Osteocyte (in vitro differentiated cells): ENCODE measurements around the gene ADAMTS7. TPM values are rescaled to one million over a fixed set of nuclear protein-coding genes. Genes with fewer than 3 reads are reported as not detected.
"Not testable (repeated sequence)": the region's sequence is repeated elsewhere in the genome, so short reads cannot be mapped to it uniquely, and the experiment has no call there.

ENCODE experiments used
- DNase-seq: peaks from one replicate; pipeline ENCODE4 v3.0.0; 2021; ENCODE audit warnings: mixed read lengths; ENCODE audit not compliant: unreplicated experiment; ENCODE audit errors: extremely low spot score
- H3K27ac Mint-ChIP-seq: one replicate; pipeline ENCODE4 v1.8.0; 2021; ENCODE audit warnings: mild to moderate bottlenecking, mixed read lengths; ENCODE audit not compliant: unreplicated experiment
- H3K27me3 Mint-ChIP-seq: one replicate; pipeline ENCODE4 v1.8.0; 2021; ENCODE audit warnings: mixed read lengths; ENCODE audit not compliant: unreplicated experiment
- H3K36me3 Mint-ChIP-seq: one replicate; pipeline ENCODE4 v1.8.0; 2021; ENCODE audit warnings: mixed read lengths; ENCODE audit not compliant: unreplicated experiment
- H3K4me1 Mint-ChIP-seq: one replicate; pipeline ENCODE4 v1.8.0; 2021; ENCODE audit warnings: mixed read lengths; ENCODE audit not compliant: unreplicated experiment
- H3K4me3 Mint-ChIP-seq: one replicate; pipeline ENCODE4 v1.8.0; 2021; ENCODE audit warnings: mild to moderate bottlenecking, moderate library complexity, mixed read lengths; ENCODE audit not compliant: unreplicated experiment
- H3K9me3 Mint-ChIP-seq: one replicate; pipeline ENCODE4 v1.8.0; 2021; ENCODE audit warnings: mixed read lengths; ENCODE audit not compliant: unreplicated experiment
- total RNA-seq: library from RNA; stranded (reverse); gene quantifications from 2 replicates; pipeline ENCODE4 v1.2.1, GENCODE V29; 2021
- TF ChIP-seq, protein P1 (sequence below): fragments of 200-600 bp; sonication (generic); IDR thresholded peaks from 2 replicates; pipeline ENCODE4 v1.5.0; 2021; ENCODE audit warnings: antibody characterized with exemption, mild to moderate bottlenecking, moderate library complexity

ADAMTS7 gene
- total RNA-seq, 1 donor from 2014 or later = 193 TPM

DNA sequence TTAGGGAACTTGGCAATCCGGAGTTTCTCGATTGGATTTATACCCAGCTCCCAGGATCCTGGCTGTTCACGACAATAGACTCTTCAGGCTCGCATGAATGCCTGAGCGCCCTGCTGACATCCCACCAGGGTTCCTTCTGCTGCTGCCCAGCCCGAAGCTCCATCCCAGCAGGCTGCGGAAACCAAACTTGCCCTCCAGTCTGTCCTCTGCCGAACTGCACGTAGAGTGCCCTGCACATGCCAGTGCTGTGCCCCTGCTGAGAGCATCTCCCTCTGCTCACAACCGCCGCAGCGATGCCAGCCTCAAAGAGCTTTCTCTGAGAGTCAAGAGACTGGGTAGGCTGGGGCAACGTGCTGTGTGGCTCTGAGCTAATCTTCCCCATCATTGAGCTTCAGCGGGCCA is 6.9 kb downstream of the ADAMTS7 start:
- TF ChIP-seq, protein P1, sequence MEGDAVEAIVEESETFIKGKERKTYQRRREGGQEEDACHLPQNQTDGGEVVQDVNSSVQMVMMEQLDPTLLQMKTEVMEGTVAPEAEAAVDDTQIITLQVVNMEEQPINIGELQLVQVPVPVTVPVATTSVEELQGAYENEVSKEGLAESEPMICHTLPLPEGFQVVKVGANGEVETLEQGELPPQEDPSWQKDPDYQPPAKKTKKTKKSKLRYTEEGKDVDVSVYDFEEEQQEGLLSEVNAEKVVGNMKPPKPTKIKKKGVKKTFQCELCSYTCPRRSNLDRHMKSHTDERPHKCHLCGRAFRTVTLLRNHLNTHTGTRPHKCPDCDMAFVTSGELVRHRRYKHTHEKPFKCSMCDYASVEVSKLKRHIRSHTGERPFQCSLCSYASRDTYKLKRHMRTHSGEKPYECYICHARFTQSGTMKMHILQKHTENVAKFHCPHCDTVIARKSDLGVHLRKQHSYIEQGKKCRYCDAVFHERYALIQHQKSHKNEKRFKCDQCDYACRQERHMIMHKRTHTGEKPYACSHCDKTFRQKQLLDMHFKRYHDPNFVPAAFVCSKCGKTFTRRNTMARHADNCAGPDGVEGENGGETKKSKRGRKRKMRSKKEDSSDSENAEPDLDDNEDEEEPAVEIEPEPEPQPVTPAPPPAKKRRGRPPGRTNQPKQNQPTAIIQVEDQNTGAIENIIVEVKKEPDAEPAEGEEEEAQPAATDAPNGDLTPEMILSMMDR = no peak
- peaks cover 8% of the 10 kb centered on the region for H3K36me3 Mint-ChIP-seq
- H3K4me1 Mint-ChIP-seq = peaks cover 58% of the 10 kb centered on the region
- peak overlapping the region; percentile 42 for H3K4me3 Mint-ChIP-seq
- H3K9me3 Mint-ChIP-seq = no peaks in the 10 kb centered on the region
- peak overlapping the region; percentile 84 for H3K27ac Mint-ChIP-seq
- DNase-seq = peak; percentile 90
- H3K27me3 Mint-ChIP-seq = no peaks in the 10 kb centered on the region

DNA sequence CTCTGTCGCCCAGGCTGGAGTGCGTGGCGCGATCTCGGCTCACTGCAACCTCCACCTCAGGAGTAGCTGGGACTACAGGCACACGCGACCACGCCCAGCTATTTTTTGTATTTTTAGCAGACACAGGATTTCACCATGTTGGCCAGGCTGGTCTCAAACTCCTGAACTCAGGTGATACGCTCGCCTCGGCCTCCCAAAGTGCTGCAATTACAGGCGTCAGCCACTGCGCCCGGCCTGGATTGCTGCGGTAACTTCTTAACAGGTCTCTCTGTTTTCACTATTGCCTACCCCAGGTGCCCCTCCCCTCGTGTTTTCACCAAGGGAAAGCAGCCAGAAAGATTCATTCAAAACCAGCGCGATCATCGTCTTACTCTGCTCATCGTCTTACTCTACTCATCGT is 10.5 kb downstream of the ADAMTS7 start:
- Mint-ChIP-seq H3K36me3 (peaks cover 20% of the 10 kb centered on the region), H3K4me3 (no peak overlapping the region), H3K27ac (no peak overlapping the region), H3K9me3 (no peaks in the 10 kb centered on the region), H3K4me1 (peaks cover 63% of the 10 kb centered on the region), H3K27me3 (no peaks in the 10 kb centered on the region)
- TF ChIP-seq, protein P1 = no peak
- DNase-seq = no peak

DNA sequence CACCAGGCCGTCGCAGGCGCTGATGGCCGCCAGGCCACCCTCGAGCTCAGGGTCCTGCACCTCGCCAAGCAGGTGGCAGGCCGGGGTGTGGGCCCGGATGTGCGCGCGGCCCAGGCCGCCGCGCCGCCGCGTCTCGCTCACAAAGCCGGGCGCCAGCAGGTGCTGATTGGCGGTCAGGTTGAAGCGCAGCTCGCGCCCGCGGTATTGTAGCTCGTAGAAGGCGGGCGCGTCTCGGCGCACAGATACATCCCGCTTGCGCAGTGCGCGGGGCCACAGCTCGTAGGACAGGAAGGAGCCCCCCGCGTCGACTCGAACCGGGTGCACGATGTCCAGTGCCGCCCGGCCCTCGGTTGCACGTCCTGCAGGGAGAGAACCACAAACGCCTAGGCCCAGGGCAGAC is 11.1 kb downstream of the ADAMTS7 start:
- H3K4me3 Mint-ChIP-seq = no peak overlapping the region
- peaks cover 58% of the 10 kb centered on the region for H3K4me1 Mint-ChIP-seq
- no peaks in the 10 kb centered on the region for H3K9me3 Mint-ChIP-seq
- H3K36me3 Mint-ChIP-seq = peaks cover 21% of the 10 kb centered on the region
- TF ChIP-seq, protein P1 = no peak
- no peak for DNase-seq
- no peak overlapping the region for H3K27ac Mint-ChIP-seq
- no peaks in the 10 kb centered on the region for H3K27me3 Mint-ChIP-seq

DNA sequence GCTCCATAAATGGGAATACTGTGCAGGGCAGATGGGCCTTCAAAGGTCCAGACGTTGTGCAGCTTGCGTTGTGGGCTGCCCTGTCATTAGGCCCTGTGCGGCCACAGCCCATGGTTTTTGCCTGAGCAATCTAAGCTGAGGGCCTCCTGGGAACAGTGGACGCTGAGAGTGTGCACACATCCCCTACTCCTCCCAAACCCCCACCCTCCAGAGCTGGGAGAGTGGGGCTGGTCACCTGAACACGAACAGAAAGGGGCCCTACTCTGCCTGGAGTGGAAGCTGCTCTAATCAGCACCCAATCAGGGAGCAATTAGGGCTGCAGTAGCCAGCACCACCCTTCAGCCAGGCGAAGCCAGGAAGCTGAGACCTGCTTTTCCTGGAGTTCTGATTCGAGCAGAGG is 12.2 kb downstream of the ADAMTS7 start:
- DNase-seq, H3K4me3 Mint-ChIP-seq, H3K27ac Mint-ChIP-seq, H3K27me3 Mint-ChIP-seq, H3K9me3 Mint-ChIP-seq: not testable (repeated sequence)
- Mint-ChIP-seq H3K4me1 (peaks cover 47% of the 10 kb centered on the region), H3K36me3 (peaks cover 22% of the 10 kb centered on the region)

DNA sequence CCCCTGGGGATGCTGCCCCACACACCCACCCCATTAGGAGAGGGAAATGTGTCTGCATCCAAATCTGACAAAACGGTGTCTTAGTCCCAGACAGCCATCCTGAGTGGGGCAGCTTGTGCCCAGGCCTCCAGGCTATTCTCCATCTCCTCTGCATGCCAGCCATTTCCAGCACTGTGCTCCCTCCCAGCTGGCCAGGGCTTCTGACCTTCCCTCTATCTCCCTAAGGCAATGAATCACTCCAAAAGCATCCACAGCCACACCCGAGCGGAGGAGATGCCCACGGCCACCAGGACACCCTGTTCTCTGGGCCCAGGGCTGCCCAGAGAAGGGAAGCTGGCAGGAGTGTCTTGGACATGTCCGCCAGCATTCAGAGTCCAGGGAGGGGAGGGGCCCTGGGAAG is 12.9 kb downstream of the ADAMTS7 start:
- not testable (repeated sequence) for H3K9me3 Mint-ChIP-seq, H3K27me3 Mint-ChIP-seq
- peak; percentile 92 for DNase-seq
- Mint-ChIP-seq H3K27ac (peak overlapping the region; percentile 95), H3K36me3 (peaks cover 26% of the 10 kb centered on the region), H3K4me3 (peak overlapping the region; percentile 45), H3K4me1 (peaks cover 40% of the 10 kb centered on the region)

DNA sequence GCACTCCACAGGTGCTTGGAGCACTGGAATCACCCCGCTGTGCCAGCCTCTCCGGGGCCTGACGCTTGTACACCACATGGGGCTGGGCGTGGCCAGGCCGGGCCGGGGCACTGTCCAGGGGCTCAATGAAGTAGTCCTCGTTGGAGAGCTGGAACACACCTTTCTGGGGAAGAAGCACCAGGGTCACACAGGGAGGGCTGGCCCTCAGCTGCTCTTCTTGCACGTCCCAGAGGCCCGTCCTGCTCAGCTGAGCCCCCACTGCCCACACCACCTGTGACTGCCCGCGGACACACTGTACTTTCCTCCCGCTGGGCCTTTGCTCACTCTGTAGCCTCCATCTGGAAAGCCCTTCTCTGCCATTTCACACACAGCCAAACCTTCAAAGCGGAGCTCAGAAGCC is 13.3 kb downstream of the ADAMTS7 start:
- H3K4me3 Mint-ChIP-seq = peak overlapping the region; percentile 45
- no peaks in the 10 kb centered on the region for H3K9me3 Mint-ChIP-seq
- H3K36me3 Mint-ChIP-seq = peaks cover 26% of the 10 kb centered on the region
- peak overlapping the region; percentile 95 for H3K27ac Mint-ChIP-seq
- DNase-seq = no peak
- no peaks in the 10 kb centered on the region for H3K27me3 Mint-ChIP-seq
- H3K4me1 Mint-ChIP-seq = peaks cover 36% of the 10 kb centered on the region
- TF ChIP-seq, protein P1 = no peak
